AG20443 (cell line): Measurements from ENCODE around the gene CLCN7.
"Not testable (repeated sequence)": the region's sequence is repeated elsewhere in the genome, so short reads cannot be mapped to it uniquely, and the experiment has no call there.

ENCODE experiments used
- DNase-seq: peaks from one replicate; pipeline ENCODE4 v3.0.0; 2012; ENCODE audit warnings: low spot score, mixed read lengths

The CLCN7 gene

GRCh38 chr16:1445518-1446203 lies 29.2 kb downstream of the CLCN7 start:
- no peak for DNase-seq

- DNase-seq: no peak
Measured at GRCh38 chr16:1444730-1445517, 29.9 kb downstream of the CLCN7 start.

GRCh38 chr16:1443980-1444729 lies 30.7 kb downstream of the CLCN7 start, which contains the start of gene CCDC154:
CCDC154 (minus strand) TSS chr16:1444556; CDS start chr16:1444322, 234 bp downstream.
- no peak for DNase-seq

GRCh38 chr16:1443403-1443973 lies 31.3 kb downstream of the CLCN7 start:
- no peak for DNase-seq

- no peak for DNase-seq
Measured at GRCh38 chr16:1442697-1443096, 32.1 kb downstream of the CLCN7 start.

- DNase-seq: no peak
Measured at GRCh38 chr16:1441391-1441829, 33.4 kb downstream of the CLCN7 start.

- DNase-seq: not testable (repeated sequence)
Measured at GRCh38 chr16:1439699-1440074, 35.1 kb downstream of the CLCN7 start.

GRCh38 chr16:1439058-1439698 lies 35.6 kb downstream of the CLCN7 start:
- no peak for DNase-seq

- no peak for DNase-seq
Measured at GRCh38 chr16:1438229-1439057, 36.4 kb downstream of the CLCN7 start.

GRCh38 chr16:1437606-1438005 lies 37.2 kb downstream of the CLCN7 start:
- DNase-seq: no peak

- DNase-seq: no peak
Measured at GRCh38 chr16:1436731-1437355, 38.0 kb downstream of the CLCN7 start.

- DNase-seq: no peak
Measured at GRCh38 chr16:1435921-1436697, 38.7 kb downstream of the CLCN7 start.

- DNase-seq: no peak
Measured at GRCh38 chr16:1434644-1435592, 39.9 kb downstream of the CLCN7 start.

- DNase-seq: no peak
Measured at GRCh38 chr16:1433756-1434155, 41.1 kb downstream of the CLCN7 start.

- no peak for DNase-seq
Measured at GRCh38 chr16:1433263-1433560, 41.6 kb downstream of the CLCN7 start.

GRCh38 chr16:1432388-1433262 lies 42.2 kb downstream of the CLCN7 start:
- DNase-seq: no peak

GRCh38 chr16:1431497-1432270 lies 43.1 kb downstream of the CLCN7 start:
- no peak for DNase-seq
